ENCODE results near the gene ZNF133.

GRCh38 chr20:18314786-18315406 is 26.6 kb downstream of the ZNF133 start:
- TF ChIP-seq ZNF423 (tag by site-specific recombination; IDR thresholded peaks at IDR 0.05), result no peak
- TF ChIP-seq CTCF (tag by site-specific recombination; IDR thresholded peaks at IDR 0.05), result no peak
- no peak for TF ChIP-seq ZNF776 (tag by site-specific recombination; IDR thresholded peaks at IDR 0.05; ENCODE audit: borderline replicate concordance)

Measured in HEK293 (cell line).